ENCODE results near the gene PDGFD.

DNA sequence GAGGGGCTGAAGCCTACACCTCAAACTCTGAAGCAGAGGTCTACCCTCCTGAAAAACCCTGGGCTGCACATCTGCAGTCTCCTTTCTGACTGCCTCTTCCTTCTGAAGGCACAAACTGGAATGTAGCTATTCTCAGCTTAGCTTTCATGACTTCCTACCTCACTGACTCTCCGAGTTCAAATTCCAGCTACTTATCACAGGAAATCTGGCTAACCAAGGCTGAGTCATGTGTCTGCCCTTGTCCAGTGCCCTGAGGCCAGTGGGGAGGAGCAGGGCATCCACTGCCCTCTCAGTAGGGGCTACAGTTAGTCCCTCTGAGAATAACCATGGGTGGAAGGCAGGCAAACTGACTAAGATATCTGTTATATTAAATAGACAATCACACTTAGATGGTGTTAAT lies 29.2 kb downstream of the PDGFD start:
- TF ChIP-seq ZBTB7A (IDR thresholded peaks at IDR 0.05; ENCODE audit: low read depth) (no peak), TCF12 (IDR thresholded peaks at IDR 0.05; ENCODE audit: low read depth) (no peak), EP300 (IDR thresholded peaks at IDR 0.05; ENCODE audit: borderline replicate concordance) (no peak), YY1 (IDR thresholded peaks at IDR 0.05; ENCODE audit: low read depth) (no peak), CEBPB (IDR thresholded peaks at IDR 0.05) (no peak), TEAD4 (IDR thresholded peaks at IDR 0.05) (no peak), RAD21 (IDR thresholded peaks at IDR 0.05; ENCODE audit: low read depth) (no peak), TAF1 (IDR thresholded peaks at IDR 0.05; ENCODE audit: low read depth) (no peak)

Data from Ishikawa (cell line).